Fibroblast of lung (primary cell): ENCODE results near the gene HIVEP1. TPM values are rescaled to one million over a fixed set of nuclear protein-coding genes. Genes with fewer than 3 reads are reported as not detected.
A peak's percentile ranks its signal among the peaks of the same experiment; 100 is the strongest.

ENCODE experiments used
- DNase-seq, 2 donors: peaks; one replicate each; pipeline versions ENCODE4 v3.0.0 to v3.0.0-alpha.2; 2010; ENCODE audit warnings: low read depth in 2 of 2
- H2AFZ ChIP-seq: 2 replicates; pipeline ENCODE4 v1.5.1; 2012; ENCODE audit warnings: low read length, control low read depth, inconsistent platforms
- H3K27ac ChIP-seq: 2 replicates; pipeline ENCODE4 v1.5.1; 2011; ENCODE audit warnings: low read length, control low read depth; ENCODE audit not compliant: insufficient read depth
- H3K27me3 ChIP-seq: 2 replicates; pipeline ENCODE4 v1.5.1; 2011; ENCODE audit warnings: mild to moderate bottlenecking, low read length; ENCODE audit not compliant: control insufficient read depth, insufficient read depth
- H3K36me3 ChIP-seq: 2 replicates; pipeline ENCODE4 v1.5.1; 2011; ENCODE audit warnings: low read length; ENCODE audit not compliant: control insufficient read depth, insufficient read depth
- H3K4me1 ChIP-seq: 2 replicates; pipeline ENCODE4 v1.5.1; 2011; ENCODE audit warnings: low read length; ENCODE audit not compliant: control insufficient read depth, insufficient read depth; ENCODE audit errors: extremely low read depth
- H3K4me2 ChIP-seq: 2 replicates; pipeline ENCODE4 v1.5.1; 2011; ENCODE audit warnings: low read length, control low read depth; ENCODE audit not compliant: insufficient read depth; ENCODE audit errors: extremely low read depth
- H3K4me3 ChIP-seq, 4 experiments: fragments of 200-600 bp in 1 of 4; sonication (generic) in 1 of 4; replicated peaks in 1 of 4; 2 replicates each; pipeline ENCODE4 v1.5.1; 2011 to 2016; ENCODE audit warnings: low read length in 4 of 4, low read depth in 3 of 4, mild to moderate bottlenecking in 3 of 4, control low read depth in 2 of 4, inconsistent platforms in 1 of 4, mixed read lengths in 1 of 4; ENCODE audit not compliant: insufficient read depth in 1 of 4; ENCODE audit errors: control extremely low read depth in 1 of 4
- H3K79me2 ChIP-seq: 2 replicates; pipeline ENCODE4 v1.5.1; 2012; ENCODE audit warnings: mild to moderate bottlenecking, low read length, inconsistent platforms; ENCODE audit not compliant: control insufficient read depth, insufficient read depth
- H3K9ac ChIP-seq: 2 replicates; pipeline ENCODE4 v1.5.1; 2011; ENCODE audit warnings: mild to moderate bottlenecking, low read length, control low read depth; ENCODE audit not compliant: insufficient read depth
- H3K9me3 ChIP-seq: 2 replicates; pipeline ENCODE4 v1.5.1; 2012; ENCODE audit warnings: low read depth, low read length; ENCODE audit not compliant: control insufficient read depth, insufficient read depth
- H4K20me1 ChIP-seq: 2 replicates; pipeline ENCODE4 v1.5.1; 2011; ENCODE audit warnings: low read length; ENCODE audit not compliant: control insufficient read depth, insufficient read depth; ENCODE audit errors: extremely low read depth
- EZH2 ChIP-seq: IDR thresholded peaks from 2 replicates; pipeline ENCODE4 v1.5.1; 2012; ENCODE audit warnings: low read length, control low read depth, mild to moderate bottlenecking; ENCODE audit errors: missing control alignments
- polyA plus RNA-seq, 2 donors: library from polyadenylated mRNA; depleted of rRNA in 1 of 2; stranded (reverse) in 1 of 2; unstranded in 1 of 2; fragments of >200 nt; gene quantifications; 2 replicates each; pipeline ENCODE4 v1.2.1, GENCODE V29; 2011 to 2012; ENCODE audit warnings: missing spikeins in 1 of 2
- total RNA-seq: library from RNA; depleted of rRNA; stranded (reverse); fragments of >200 nt; gene quantifications from 2 replicates; pipeline ENCODE4 v1.2.1, GENCODE V29; 2014
- TF ChIP-seq, protein P1 (sequence below), 2 donors: IDR thresholded peaks in 1 of 2; conservative IDR thresholded peaks in 1 of 2; 1 replicate in 1 of 2; 2 replicates in 1 of 2; pipeline ENCODE4 v1.5.1; 2011 to 2012; ENCODE audit warnings: low read length in 2 of 2, control low read depth in 1 of 2, inconsistent platforms in 1 of 2, low read depth in 1 of 2, mild to moderate bottlenecking in 1 of 2

Gene HIVEP1
- total and polyA plus RNA-seq, 2 donors (not counting 1 experiment from before 2014, with no cell fraction given): 9.9 to 14.6 TPM

DNA sequence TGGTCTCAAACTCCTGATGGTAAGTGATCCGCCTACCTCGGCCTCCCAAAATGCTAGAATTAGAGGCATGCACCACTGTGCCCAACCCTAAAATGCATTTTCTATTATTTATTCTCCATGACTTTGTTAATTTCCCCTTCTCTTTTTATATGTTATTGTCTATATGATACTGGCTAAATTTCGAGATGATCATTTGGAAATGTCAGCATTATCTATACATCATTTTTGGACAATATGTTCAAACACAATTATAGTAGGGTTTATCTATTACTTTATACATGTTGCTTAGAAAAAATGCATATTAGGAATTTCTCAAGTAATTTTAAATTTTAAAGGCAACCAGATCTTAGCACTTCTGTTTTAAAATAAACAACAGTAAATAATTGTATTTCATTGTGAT lies 34.4 kb upstream of the HIVEP1 start:
- Histone ChIP-seq H3K9ac (no peak overlapping the region), H3K36me3 (no peaks in the 10 kb centered on the region), H2AFZ (no peak overlapping the region), H3K79me2 (no peaks in the 10 kb centered on the region), H3K4me1 (no peaks in the 10 kb centered on the region), H3K9me3 (no peaks in the 10 kb centered on the region), H3K27ac (no peak overlapping the region), H3K27me3 (no peaks in the 10 kb centered on the region), H3K4me3 (no peak overlapping the region), H3K4me2 (no peak overlapping the region), H4K20me1 (no peaks in the 10 kb centered on the region)
- TF ChIP-seq, protein P1, sequence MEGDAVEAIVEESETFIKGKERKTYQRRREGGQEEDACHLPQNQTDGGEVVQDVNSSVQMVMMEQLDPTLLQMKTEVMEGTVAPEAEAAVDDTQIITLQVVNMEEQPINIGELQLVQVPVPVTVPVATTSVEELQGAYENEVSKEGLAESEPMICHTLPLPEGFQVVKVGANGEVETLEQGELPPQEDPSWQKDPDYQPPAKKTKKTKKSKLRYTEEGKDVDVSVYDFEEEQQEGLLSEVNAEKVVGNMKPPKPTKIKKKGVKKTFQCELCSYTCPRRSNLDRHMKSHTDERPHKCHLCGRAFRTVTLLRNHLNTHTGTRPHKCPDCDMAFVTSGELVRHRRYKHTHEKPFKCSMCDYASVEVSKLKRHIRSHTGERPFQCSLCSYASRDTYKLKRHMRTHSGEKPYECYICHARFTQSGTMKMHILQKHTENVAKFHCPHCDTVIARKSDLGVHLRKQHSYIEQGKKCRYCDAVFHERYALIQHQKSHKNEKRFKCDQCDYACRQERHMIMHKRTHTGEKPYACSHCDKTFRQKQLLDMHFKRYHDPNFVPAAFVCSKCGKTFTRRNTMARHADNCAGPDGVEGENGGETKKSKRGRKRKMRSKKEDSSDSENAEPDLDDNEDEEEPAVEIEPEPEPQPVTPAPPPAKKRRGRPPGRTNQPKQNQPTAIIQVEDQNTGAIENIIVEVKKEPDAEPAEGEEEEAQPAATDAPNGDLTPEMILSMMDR (conservative IDR thresholded peaks at IDR 0.05 in 1 of 2, IDR thresholded peaks at IDR 0.05 in 1 of 2; ENCODE audit: low read depth in 1 of 2, low read length in 2 of 2): no peak
- TF ChIP-seq EZH2: no peak
- DNase-seq: no peak

DNA sequence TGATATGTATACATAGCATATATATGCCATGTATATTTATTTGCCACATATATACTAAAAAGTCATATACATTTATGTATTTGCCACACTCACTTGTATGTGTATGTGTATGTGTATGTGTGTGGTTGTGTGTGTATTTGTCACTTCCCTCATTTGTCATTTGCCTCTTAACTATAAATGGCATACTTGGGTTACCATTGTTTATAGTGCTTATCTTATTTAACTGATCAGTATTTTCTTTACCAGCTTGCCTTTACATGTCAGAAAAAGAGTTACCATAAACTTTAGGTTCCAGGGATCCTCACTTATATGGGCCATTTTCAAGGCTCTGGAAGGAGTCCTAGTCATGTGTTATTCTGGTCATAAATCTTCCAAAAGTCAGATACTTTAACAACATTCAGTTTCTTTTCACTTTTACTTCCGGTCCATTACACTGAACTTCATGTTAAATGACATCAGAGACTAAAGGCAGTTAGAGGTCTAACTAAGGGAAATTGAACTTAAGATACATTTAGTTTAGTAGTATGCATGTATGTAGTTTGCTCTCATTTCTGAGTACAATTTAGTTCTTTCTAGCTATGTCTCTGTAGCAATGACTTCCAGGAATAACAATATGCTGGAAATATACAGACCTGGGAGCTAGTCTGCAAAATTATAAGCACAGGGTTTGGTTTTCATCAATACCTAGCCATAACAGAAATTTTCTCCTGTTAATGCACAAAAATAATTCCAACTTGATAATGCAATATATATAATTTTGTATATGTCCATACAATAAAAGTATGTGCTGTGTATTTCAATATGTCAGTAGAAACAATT lies 33.7 kb upstream of the HIVEP1 start:
- no peak overlapping the region for H3K9ac ChIP-seq
- no peak overlapping the region for H2AFZ ChIP-seq
- H3K27ac ChIP-seq: no peak overlapping the region
- no peaks in the 10 kb centered on the region for H3K27me3 ChIP-seq
- H3K4me1 ChIP-seq: no peaks in the 10 kb centered on the region
- H3K4me2 ChIP-seq: no peak overlapping the region
- no peaks in the 10 kb centered on the region for H3K36me3 ChIP-seq
- DNase-seq: peak in 1 of 2 donors; percentile 48
- H4K20me1 ChIP-seq: no peaks in the 10 kb centered on the region
- H3K79me2 ChIP-seq: no peaks in the 10 kb centered on the region
- TF ChIP-seq EZH2: no peak
- TF ChIP-seq, protein P1 (conservative IDR thresholded peaks at IDR 0.05 in 1 of 2, IDR thresholded peaks at IDR 0.05 in 1 of 2; ENCODE audit: low read depth in 1 of 2, low read length in 2 of 2): no peak
- H3K4me3 ChIP-seq: no peak overlapping the region
- H3K9me3 ChIP-seq: no peaks in the 10 kb centered on the region

DNA sequence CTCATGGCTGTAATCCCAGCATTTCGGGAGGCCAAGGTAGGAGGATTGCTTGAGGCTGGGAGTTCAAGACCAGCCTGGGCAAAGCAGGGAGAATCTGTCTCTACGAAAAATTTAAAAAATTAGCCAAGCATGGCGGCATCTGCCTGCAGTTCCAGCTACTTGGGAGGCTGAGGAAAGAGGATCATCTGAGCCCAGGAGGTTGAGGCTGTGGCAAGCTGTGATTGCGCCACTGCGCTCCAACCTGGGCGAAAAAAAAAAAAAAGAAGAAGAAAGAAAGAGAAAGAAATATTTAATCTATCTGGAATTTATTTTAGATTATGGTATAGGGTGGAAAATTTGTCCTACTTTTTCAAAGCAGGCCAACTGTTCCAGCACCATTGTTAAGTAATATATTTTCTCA lies 32.2 kb upstream of the HIVEP1 start:
- H3K36me3 ChIP-seq: no peaks in the 10 kb centered on the region
- no peaks in the 10 kb centered on the region for H4K20me1 ChIP-seq
- no peak overlapping the region for H3K4me2 ChIP-seq
- H3K79me2 ChIP-seq: no peaks in the 10 kb centered on the region
- no peak overlapping the region for H3K4me3 ChIP-seq
- H2AFZ ChIP-seq: no peak overlapping the region
- H3K27me3 ChIP-seq: no peaks in the 10 kb centered on the region
- no peak for TF ChIP-seq EZH2
- TF ChIP-seq, protein P1 (conservative IDR thresholded peaks at IDR 0.05 in 1 of 2, IDR thresholded peaks at IDR 0.05 in 1 of 2; ENCODE audit: low read depth in 1 of 2, low read length in 2 of 2): no peak
- no peaks in the 10 kb centered on the region for H3K4me1 ChIP-seq
- no peak overlapping the region for H3K9ac ChIP-seq
- no peaks in the 10 kb centered on the region for H3K9me3 ChIP-seq
- no peak for DNase-seq
- no peak overlapping the region for H3K27ac ChIP-seq
